Breast epithelium (tissue), 4 donors: Measurements from ENCODE around the gene FBXO2. TPM values are rescaled to one million over a fixed set of nuclear protein-coding genes. Genes with fewer than 3 reads are reported as not detected.

Experiments used
- DNase-seq, 2 donors: peaks; one replicate each; pipeline ENCODE4 v3.0.0-alpha.2; 2019; ENCODE audit warnings: low spot score in 2 of 2
- H3K27ac ChIP-seq, 2 donors: fragments of 200-600 bp; sonication (generic) in 1 of 2; one replicate each; pipeline ENCODE4 v1.5.1; 2016 to 2019; ENCODE audit warnings: mild to moderate bottlenecking in 1 of 2
- H3K27me3 ChIP-seq, 2 donors: fragments of 200-600 bp; sonication (generic) in 1 of 2; one replicate each; pipeline versions ENCODE4 v1.5.1 to v1.6.0; 2017 to 2019; ENCODE audit warnings: control low read depth in 1 of 2, mild to moderate bottlenecking in 1 of 2
- H3K36me3 ChIP-seq: fragments of 200-600 bp; one replicate; pipeline ENCODE4 v1.5.1; 2019
- H3K4me1 ChIP-seq, 2 donors: fragments of 200-600 bp; sonication (generic); one replicate each; pipeline ENCODE4 v1.5.1; 2016 to 2019; ENCODE audit warnings: control low read depth in 1 of 2
- H3K4me3 ChIP-seq, 3 donors: fragments of 200-600 bp; sonication (generic); 1 replicate in 2 of 3; 2 replicates in 1 of 3; pipeline ENCODE4 v1.5.1; 2016 to 2019; ENCODE audit warnings: mild to moderate bottlenecking in 3 of 3, moderate library complexity in 2 of 3
- H3K9me3 ChIP-seq, 2 donors: fragments of 200-600 bp; sonication (generic) in 1 of 2; one replicate each; pipeline ENCODE4 v1.5.1; 2016 to 2019; ENCODE audit warnings: control low read depth in 1 of 2
- CTCF ChIP-seq, 3 donors: fragments of 450-650 bp; IDR thresholded peaks; one replicate each; pipeline ENCODE4 v1.5.1; 2016 to 2017; ENCODE audit warnings: antibody characterized with exemption in 3 of 3, mild to moderate bottlenecking in 3 of 3, moderate library complexity in 3 of 3
- POLR2A ChIP-seq: fragments of 450-650 bp; IDR thresholded peaks from one replicate; pipeline ENCODE4 v1.6.1; 2016; ENCODE audit warnings: antibody characterized with exemption, mild to moderate bottlenecking, moderate library complexity
- POLR2AphosphoS5 ChIP-seq, 3 donors: sonication (generic); formaldehyde crosslinking; IDR thresholded peaks; one replicate each; pipeline ENCODE4 v1.6.1; 2017; ENCODE audit warnings: antibody characterized with exemption in 3 of 3
- intact Hi-C: fragments of 100-400 bp; cut with DNase I; formaldehyde crosslinking; loops from one replicate; pipeline ENCODE4 v1.15.1; 2023; ENCODE audit warnings: low total_unique reads
- total RNA-seq, 3 donors: library from RNA; depleted of rRNA; stranded (reverse); fragments of >200 nt; gene quantifications; one replicate each; pipeline ENCODE4 v1.1.0, GENCODE V29; 2016

The FBXO2 gene
- total RNA-seq, 3 donors from 2014 or later = 1.3 to 49.3 (median 40.6) TPM

DNA sequence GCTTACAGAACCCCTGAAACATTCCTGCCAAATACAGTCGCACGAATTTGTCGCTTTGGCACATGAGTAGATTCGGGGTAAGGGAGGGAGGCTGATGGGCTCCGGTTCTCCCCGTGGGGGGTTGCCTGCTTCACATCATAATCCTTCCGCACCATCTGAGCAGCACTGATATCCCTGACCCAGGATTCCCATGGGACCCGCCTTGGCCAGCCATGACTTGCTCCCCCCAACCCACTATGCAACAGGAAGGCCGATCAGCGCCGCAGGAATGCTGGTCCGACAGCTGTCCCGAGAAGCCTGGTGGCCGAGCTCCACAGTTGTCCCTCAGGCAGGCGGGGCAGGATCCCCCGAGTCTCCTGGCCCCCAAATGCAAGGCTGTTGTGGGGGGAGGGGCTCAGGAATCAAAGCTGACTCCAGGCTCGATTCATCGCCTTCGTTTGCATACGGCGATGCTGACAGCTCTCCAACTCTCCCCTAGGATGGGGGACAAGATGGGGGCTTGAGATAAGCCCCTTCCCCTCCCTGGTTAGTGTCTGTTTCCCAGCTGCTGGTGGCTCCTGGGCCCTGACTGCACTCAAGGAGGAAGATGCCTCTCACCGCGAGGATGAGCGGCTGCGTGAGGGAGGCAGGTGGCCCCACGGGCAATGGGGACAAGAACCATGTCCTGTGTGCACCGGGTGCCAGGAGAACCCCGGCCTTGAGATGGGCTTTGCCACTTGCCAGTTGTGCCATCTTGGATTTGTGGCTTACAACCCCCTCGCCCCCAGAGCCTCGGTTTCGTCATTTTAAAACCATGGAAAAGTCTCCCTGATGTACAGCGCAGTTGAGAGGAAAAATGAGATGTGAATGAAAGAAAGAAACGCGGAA, 46.6 kb upstream of the FBXO2 start:
- Histone ChIP-seq H3K36me3 (no peaks in the 10 kb centered on the region), H3K4me3 (peak overlapping the region in 2 of 3 donors; percentile 19 to 52), H3K9me3 (no peaks in the 10 kb centered on the region), H3K27ac (no peak overlapping the region), H3K4me1 (no peaks in the 10 kb centered on the region), H3K27me3 (peaks cover 0 to 10% of the 10 kb centered on the region in 2 donors)
- intact Hi-C loops = no loop called here
- TF ChIP-seq POLR2A (no peak), POLR2AphosphoS5 (IDR thresholded peaks at IDR 0.05) (no peak), CTCF (IDR thresholded peaks at IDR 0.05) (no peak)
- DNase-seq = no peak

GRCh38 chr1:11697893-11698210, 43.6 kb upstream of the FBXO2 start:
- Histone ChIP-seq H3K4me3 (no peak overlapping the region), H3K4me1 (no peaks in the 10 kb centered on the region), H3K36me3 (no peaks in the 10 kb centered on the region), H3K27ac (no peak overlapping the region), H3K9me3 (no peaks in the 10 kb centered on the region), H3K27me3 (peaks cover 0 to 6% of the 10 kb centered on the region in 2 donors)
- TF ChIP-seq POLR2A (no peak), POLR2AphosphoS5 (IDR thresholded peaks at IDR 0.05) (no peak), CTCF (IDR thresholded peaks at IDR 0.05) (no peak)
- DNase-seq = no peak
- intact Hi-C loops = no loop called here

- Histone ChIP-seq H3K9me3 (no peaks in the 10 kb centered on the region), H3K36me3 (no peaks in the 10 kb centered on the region), H3K4me1 (no peaks in the 10 kb centered on the region), H3K27me3 (peaks cover 0 to 11% of the 10 kb centered on the region in 2 donors), H3K4me3 (no peak overlapping the region), H3K27ac (no peak overlapping the region)
- no peak for DNase-seq
- no peak for TF ChIP-seq POLR2A
- no peak for TF ChIP-seq POLR2AphosphoS5 (IDR thresholded peaks at IDR 0.05)
- no peak for TF ChIP-seq CTCF (IDR thresholded peaks at IDR 0.05)
- intact Hi-C loops = no loop called here
Observed at GRCh38 chr1:11697188-11697892, 43.1 kb upstream of the FBXO2 start.

DNA sequence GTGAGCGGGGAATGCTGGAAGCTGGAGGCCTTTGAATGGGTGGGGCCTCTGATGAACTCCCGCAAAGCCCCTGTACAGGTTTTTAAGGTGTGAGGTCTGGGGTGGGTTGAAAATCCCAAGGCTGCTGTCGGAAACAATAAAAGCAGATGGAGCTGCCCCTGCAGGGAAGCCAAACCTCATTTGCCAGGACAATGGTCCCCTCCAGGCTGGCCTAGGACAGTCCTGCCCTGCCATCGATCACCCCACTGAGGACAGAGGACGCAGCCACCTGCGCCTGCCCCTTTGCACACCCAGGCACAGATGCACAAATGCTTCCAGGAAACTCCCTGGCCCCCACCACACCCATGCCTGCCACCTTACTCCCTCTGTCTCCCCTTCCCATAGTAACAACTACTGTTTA, 41.6 kb upstream of the FBXO2 start:
- TF ChIP-seq POLR2AphosphoS5 (IDR thresholded peaks at IDR 0.05) = no peak
- no peak for TF ChIP-seq CTCF (IDR thresholded peaks at IDR 0.05)
- intact Hi-C loops = no loop called here
- Histone ChIP-seq H3K27me3 (peaks cover 6 to 25% of the 10 kb centered on the region in 2 donors), H3K36me3 (no peaks in the 10 kb centered on the region), H3K4me3 (no peak overlapping the region), H3K27ac (no peak overlapping the region), H3K9me3 (no peaks in the 10 kb centered on the region), H3K4me1 (peaks cover 11% of the 10 kb centered on the region in 2 donors)
- no peak for DNase-seq

GRCh38 chr1:11693917-11694316, 39.7 kb upstream of the FBXO2 start:
- no peaks in the 10 kb centered on the region for H3K9me3 ChIP-seq
- DNase-seq = no peak
- H3K27ac ChIP-seq = no peak overlapping the region
- peaks cover 11% of the 10 kb centered on the region in 2 donors for H3K4me1 ChIP-seq
- intact Hi-C loops = no loop called here
- TF ChIP-seq POLR2AphosphoS5 (IDR thresholded peaks at IDR 0.05) (no peak), CTCF (IDR thresholded peaks at IDR 0.05) (no peak), POLR2A (no peak)
- H3K36me3 ChIP-seq = no peaks in the 10 kb centered on the region
- peaks cover 6 to 29% of the 10 kb centered on the region in 2 donors for H3K27me3 ChIP-seq
- H3K4me3 ChIP-seq = no peak overlapping the region
